HFFc6 (cell line): ENCODE data around the gene HOXB7. TPM values are rescaled to one million over a fixed set of nuclear protein-coding genes. Genes with fewer than 3 reads are reported as not detected.

Experiments used
- DNase-seq: peaks from one replicate; pipeline ENCODE4 v3.0.0-alpha.2; 2018
- H3K27ac Mint-ChIP-seq: 2 replicates; pipeline ENCODE4 v1.8.0; 2020; ENCODE audit warnings: mild to moderate bottlenecking, mixed read lengths
- H3K27me3 Mint-ChIP-seq: 2 replicates; pipeline ENCODE4 v1.8.0; 2021; ENCODE audit warnings: mild to moderate bottlenecking, moderate library complexity, mixed read lengths; ENCODE audit not compliant: insufficient read depth
- H3K36me3 Mint-ChIP-seq: 2 replicates; pipeline ENCODE4 v1.8.0; 2021; ENCODE audit warnings: low read depth, mixed read lengths
- H3K4me1 Mint-ChIP-seq: 2 replicates; pipeline ENCODE4 v1.8.0; 2020; ENCODE audit warnings: low read depth, mixed read lengths
- H3K4me3 Mint-ChIP-seq: 2 replicates; pipeline ENCODE4 v1.8.0; 2020; ENCODE audit warnings: mild to moderate bottlenecking, moderate library complexity, mixed read lengths
- H3K9me3 Mint-ChIP-seq: 2 replicates; pipeline ENCODE4 v1.8.0; 2020; ENCODE audit warnings: mild to moderate bottlenecking, mixed read lengths
- total RNA-seq, 6 experiments: library from RNA; stranded (reverse); fragmentation: NEBNext Ultra II Directional; extraction: Animal tissue kit (Norgen Biotek cat#: 25700); gene quantifications; 2 replicates in 1 of 6; 3 replicates in 5 of 6; pipeline ENCODE4 v1.2.3, GENCODE V29; 2021
- TF ChIP-seq, protein P1 (sequence below): fragments of 200-600 bp; sonication (generic); IDR thresholded peaks from 2 replicates; pipeline ENCODE4 v1.5.0; 2021; ENCODE audit warnings: antibody characterized with exemption, mild to moderate bottlenecking

Gene HOXB7
- total RNA-seq, 6 experiments from 2014 or later = not detected

DNA sequence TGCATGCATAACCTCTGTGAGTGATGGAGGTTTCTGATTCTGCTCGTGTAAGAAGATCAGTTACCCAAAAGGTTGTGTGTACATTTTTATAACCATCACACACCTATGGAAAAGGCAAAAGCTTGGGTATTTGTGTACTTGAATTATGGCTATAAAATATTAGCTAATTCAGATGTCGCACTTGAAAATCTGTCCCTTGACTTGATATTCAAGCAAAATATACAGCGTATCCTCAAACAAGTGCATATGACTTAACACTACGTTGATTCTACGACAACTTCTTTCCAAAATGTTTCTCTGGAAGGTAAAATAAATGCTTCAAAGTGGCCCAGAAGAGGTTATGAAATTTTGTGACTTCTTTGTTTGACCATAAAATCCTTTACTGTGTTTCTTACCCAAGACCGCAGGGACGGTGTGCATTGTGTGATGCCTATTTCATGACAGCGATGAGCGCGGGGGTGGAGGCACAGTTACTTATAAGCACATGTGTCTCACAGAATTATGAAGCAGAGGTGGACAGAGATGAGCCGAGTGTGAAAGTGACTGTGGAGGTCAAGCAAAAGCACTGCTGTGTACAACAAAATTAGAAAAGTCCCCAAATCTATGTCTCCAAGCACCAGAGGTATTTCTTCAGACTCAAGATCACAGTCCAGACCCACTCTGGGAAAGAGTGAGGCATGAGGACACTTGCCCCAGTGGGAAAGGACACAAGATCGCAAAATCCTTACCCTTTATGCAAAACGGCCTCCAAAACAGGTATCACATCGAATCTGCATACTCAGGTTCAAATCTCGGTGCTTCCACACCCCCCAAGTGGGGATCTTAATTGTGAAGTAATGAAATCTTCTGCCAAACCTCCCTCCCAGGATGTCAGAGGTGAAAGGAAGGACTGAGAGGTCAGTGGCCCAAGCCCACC, 19.4 kb upstream of the HOXB7 start:
- no peaks in the 10 kb centered on the region for H3K36me3 Mint-ChIP-seq
- H3K4me3 Mint-ChIP-seq = no peak overlapping the region
- DNase-seq = no peak
- no peaks in the 10 kb centered on the region for H3K9me3 Mint-ChIP-seq
- H3K27me3 Mint-ChIP-seq = peaks cover 75% of the 10 kb centered on the region
- H3K4me1 Mint-ChIP-seq = no peaks in the 10 kb centered on the region
- TF ChIP-seq, protein P1, sequence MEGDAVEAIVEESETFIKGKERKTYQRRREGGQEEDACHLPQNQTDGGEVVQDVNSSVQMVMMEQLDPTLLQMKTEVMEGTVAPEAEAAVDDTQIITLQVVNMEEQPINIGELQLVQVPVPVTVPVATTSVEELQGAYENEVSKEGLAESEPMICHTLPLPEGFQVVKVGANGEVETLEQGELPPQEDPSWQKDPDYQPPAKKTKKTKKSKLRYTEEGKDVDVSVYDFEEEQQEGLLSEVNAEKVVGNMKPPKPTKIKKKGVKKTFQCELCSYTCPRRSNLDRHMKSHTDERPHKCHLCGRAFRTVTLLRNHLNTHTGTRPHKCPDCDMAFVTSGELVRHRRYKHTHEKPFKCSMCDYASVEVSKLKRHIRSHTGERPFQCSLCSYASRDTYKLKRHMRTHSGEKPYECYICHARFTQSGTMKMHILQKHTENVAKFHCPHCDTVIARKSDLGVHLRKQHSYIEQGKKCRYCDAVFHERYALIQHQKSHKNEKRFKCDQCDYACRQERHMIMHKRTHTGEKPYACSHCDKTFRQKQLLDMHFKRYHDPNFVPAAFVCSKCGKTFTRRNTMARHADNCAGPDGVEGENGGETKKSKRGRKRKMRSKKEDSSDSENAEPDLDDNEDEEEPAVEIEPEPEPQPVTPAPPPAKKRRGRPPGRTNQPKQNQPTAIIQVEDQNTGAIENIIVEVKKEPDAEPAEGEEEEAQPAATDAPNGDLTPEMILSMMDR = no peak
- no peak overlapping the region for H3K27ac Mint-ChIP-seq

DNA sequence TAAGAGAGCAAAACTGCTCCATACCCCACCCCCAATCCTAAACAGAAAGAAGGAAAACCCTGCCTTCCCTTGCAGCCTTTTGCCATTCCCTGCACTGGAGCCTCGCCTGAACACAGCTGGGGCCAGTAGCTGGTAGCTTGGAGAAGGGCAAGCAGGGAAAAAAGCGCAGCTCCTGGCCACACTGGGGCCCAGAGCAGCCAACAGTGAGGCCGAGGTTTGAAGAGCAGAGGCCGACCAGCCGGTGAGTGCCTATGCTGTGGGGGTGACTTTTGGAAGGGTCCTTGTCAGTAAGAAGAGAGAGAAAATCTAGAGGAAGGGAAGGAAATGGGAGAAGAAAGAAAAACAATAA, 18.6 kb upstream of the HOXB7 start:
- Mint-ChIP-seq H3K27ac (no peak overlapping the region), H3K4me3 (no peak overlapping the region), H3K36me3 (no peaks in the 10 kb centered on the region), H3K9me3 (no peaks in the 10 kb centered on the region), H3K4me1 (no peaks in the 10 kb centered on the region), H3K27me3 (peaks cover 69% of the 10 kb centered on the region)
- TF ChIP-seq, protein P1 = no peak
- DNase-seq = no peak

DNA sequence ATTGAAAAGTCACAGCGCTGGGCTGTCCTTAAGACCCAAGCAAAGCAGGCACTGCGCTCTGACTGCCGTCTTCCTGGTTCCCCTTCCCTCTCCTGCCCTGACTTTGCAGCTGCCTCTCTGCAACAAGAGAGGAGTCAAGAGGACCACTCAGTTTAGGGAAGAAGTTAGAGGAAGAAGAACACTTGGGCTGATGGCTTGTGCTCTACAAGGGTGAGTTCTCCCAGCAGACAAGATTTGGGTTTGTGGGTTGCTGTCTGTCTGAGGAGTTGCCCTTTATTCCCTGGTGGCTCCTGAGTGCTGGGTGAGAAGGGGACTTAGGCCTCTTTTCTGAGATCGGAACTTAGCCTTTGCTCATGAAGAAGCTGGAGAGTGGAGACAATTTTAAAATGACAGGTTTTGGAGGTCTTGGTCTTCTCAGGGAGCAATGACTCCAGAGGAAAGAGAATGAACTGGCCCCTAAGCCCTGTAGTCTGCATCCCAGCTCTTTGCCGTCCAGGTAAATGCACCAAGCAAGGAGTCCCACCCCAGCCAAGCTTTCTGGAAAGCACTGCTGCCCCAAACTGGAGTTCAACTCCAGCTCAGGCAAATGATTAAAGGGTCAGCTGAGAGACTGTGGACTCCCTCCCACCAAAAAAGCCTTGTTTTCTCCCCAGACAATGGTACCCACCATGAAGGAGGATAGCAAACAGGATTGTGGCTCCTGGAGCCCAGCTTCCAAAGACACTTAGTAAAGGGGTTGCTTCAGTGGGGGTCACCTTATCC, 18.0 kb upstream of the HOXB7 start:
- no peak for DNase-seq
- H3K36me3 Mint-ChIP-seq = no peaks in the 10 kb centered on the region
- no peak overlapping the region for H3K27ac Mint-ChIP-seq

DNA sequence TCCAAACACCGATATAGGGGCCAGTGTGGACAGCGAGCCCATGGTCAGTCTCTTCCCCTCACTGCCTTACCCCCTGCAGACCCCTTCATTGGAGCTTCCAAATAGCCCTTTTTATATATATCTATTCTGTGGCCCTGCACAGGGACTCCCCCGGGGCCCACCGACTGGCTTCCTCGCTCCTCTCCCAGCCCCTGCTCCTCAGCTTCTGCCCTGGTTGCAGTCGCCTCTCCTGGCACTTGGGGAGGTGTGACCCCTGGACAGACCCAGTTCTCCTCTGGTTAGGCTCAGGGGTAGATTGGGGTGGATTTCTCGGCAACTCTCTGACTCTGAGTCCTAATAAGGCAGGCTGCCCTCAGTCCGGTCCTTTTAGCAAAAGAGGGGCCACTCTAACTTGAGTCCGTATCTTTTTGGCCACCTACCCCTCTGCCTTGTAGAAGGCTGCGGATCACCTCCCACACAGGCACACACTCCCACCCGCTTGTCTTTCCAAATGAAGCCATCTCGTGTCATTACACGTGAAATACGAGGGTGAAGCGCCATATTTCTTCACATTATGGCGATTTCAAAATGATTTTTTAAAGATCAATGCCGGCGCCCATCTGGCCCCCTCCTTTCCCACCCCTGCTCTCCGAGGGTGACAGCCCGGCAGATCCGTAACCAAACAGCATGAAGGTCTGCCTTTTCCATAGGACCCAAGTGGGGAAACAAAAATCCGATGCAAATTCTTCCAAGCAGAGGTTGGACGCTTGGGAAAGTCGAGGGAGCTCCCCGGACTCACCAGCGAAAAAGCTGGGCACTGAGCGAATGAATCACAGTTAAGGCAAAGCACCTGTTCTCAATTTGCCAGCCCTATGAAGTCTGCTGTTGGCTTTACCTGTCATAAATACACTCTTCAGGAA, 17.1 kb upstream of the HOXB7 start:
- Mint-ChIP-seq H3K4me3 (no peak overlapping the region), H3K27me3 (peaks cover 75% of the 10 kb centered on the region)

More for the DNA sequence above, 18.0 kb upstream of the HOXB7 start:
- Mint-ChIP-seq H3K4me1 (no peaks in the 10 kb centered on the region), H3K27me3 (peaks cover 70% of the 10 kb centered on the region), H3K9me3 (no peaks in the 10 kb centered on the region), H3K4me3 (no peak overlapping the region)
- TF ChIP-seq, protein P1 = no peak

More for the DNA sequence above, 17.1 kb upstream of the HOXB7 start:
- H3K27ac Mint-ChIP-seq = no peak overlapping the region
- H3K36me3 Mint-ChIP-seq = no peaks in the 10 kb centered on the region
- H3K9me3 Mint-ChIP-seq = no peaks in the 10 kb centered on the region
- DNase-seq = no peak
- no peaks in the 10 kb centered on the region for H3K4me1 Mint-ChIP-seq
- TF ChIP-seq, protein P1 = no peak
